Peyer's patch (tissue), 4 donors: Measurements from ENCODE around the gene ERVFRD-1. TPM values are rescaled to one million over a fixed set of nuclear protein-coding genes. Genes with fewer than 3 reads are reported as not detected.

Source experiments
- DNase-seq, 3 donors: peaks; one replicate each; pipeline ENCODE4 v3.0.0-alpha.2; 2017 to 2019
- H3K27ac ChIP-seq, 4 donors: fragments of 200-600 bp; sonication (generic); one replicate each; pipeline ENCODE4 v1.5.1; 2016 to 2019
- H3K27me3 ChIP-seq, 2 donors: fragments of 200-600 bp; sonication (generic); one replicate each; pipeline ENCODE4 v1.5.1; 2019
- H3K36me3 ChIP-seq, 3 donors: fragments of 200-600 bp; sonication (generic); one replicate each; pipeline ENCODE4 v1.5.1; 2016 to 2019
- H3K4me1 ChIP-seq, 4 donors: fragments of 200-600 bp; sonication (generic); one replicate each; pipeline ENCODE4 v1.5.1; 2016 to 2019
- H3K4me3 ChIP-seq, 4 donors: fragments of 200-600 bp; sonication (generic); 1 replicate in 3 of 4; 2 replicates in 1 of 4; pipeline ENCODE4 v1.5.1; 2016 to 2019; ENCODE audit warnings: mild to moderate bottlenecking in 1 of 4
- H3K9me3 ChIP-seq, 4 donors: fragments of 200-600 bp; sonication (generic); one replicate each; pipeline ENCODE4 v1.5.1; 2016 to 2019; ENCODE audit warnings: mild to moderate bottlenecking in 1 of 4
- CTCF ChIP-seq, 6 experiments: fragments of 450-650 bp in 4 of 6; fragments of 200-600 bp in 2 of 6; sonication (generic) in 1 of 6; IDR thresholded peaks; one replicate each; pipeline ENCODE4 v1.5.1; 2017 to 2019; ENCODE audit warnings: antibody characterized with exemption in 6 of 6, mild to moderate bottlenecking in 3 of 6, moderate library complexity in 1 of 6
- POLR2A ChIP-seq, 2 donors: fragments of 450-650 bp; IDR thresholded peaks; one replicate each; pipeline ENCODE4 v1.5.1; 2017; ENCODE audit warnings: antibody characterized with exemption in 2 of 2, mild to moderate bottlenecking in 2 of 2, moderate library complexity in 2 of 2
- total RNA-seq, 4 donors: library from RNA; depleted of rRNA; stranded (reverse); fragments of >200 nt; gene quantifications; one replicate each; pipeline ENCODE4 v1.1.0, GENCODE V29; 2016

Gene ERVFRD-1
- total RNA-seq, 4 donors from 2014 or later = not detected

- DNase-seq = no peak
- TF ChIP-seq POLR2A (IDR thresholded peaks at IDR 0.05) (no peak), CTCF (IDR thresholded peaks at IDR 0.05) (no peak)
- H3K36me3 ChIP-seq = no peaks in the 10 kb centered on the region
- no peaks in the 10 kb centered on the region for H3K9me3 ChIP-seq
- no peaks in the 10 kb centered on the region for H3K4me1 ChIP-seq
- H3K27me3 ChIP-seq = no peaks in the 10 kb centered on the region
- H3K27ac ChIP-seq = no peak overlapping the region
- H3K4me3 ChIP-seq = no peak overlapping the region
Measured at GRCh38 chr6:11111769-11112437, 378 bp upstream of the ERVFRD-1 start.

GRCh38 chr6:11108726-11109125 is 2.8 kb downstream of the ERVFRD-1 start:
- no peak overlapping the region for H3K27ac ChIP-seq
- no peak overlapping the region for H3K4me3 ChIP-seq
- H3K36me3 ChIP-seq = no peaks in the 10 kb centered on the region
- no peaks in the 10 kb centered on the region for H3K4me1 ChIP-seq
- no peak for DNase-seq
- no peaks in the 10 kb centered on the region for H3K9me3 ChIP-seq
- no peaks in the 10 kb centered on the region for H3K27me3 ChIP-seq
- no peak for TF ChIP-seq CTCF (IDR thresholded peaks at IDR 0.05)
- TF ChIP-seq POLR2A (IDR thresholded peaks at IDR 0.05) = no peak

- H3K27me3 ChIP-seq = no peaks in the 10 kb centered on the region
- H3K4me1 ChIP-seq = no peaks in the 10 kb centered on the region
- H3K36me3 ChIP-seq = no peaks in the 10 kb centered on the region
- TF ChIP-seq POLR2A (IDR thresholded peaks at IDR 0.05) (no peak), CTCF (IDR thresholded peaks at IDR 0.05) (no peak)
- H3K9me3 ChIP-seq = no peaks in the 10 kb centered on the region
- no peak overlapping the region for H3K27ac ChIP-seq
- no peak overlapping the region for H3K4me3 ChIP-seq
- no peak for DNase-seq
Measured at GRCh38 chr6:11103065-11103464, 8.5 kb downstream of the ERVFRD-1 start.

GRCh38 chr6:11101417-11101816 is 10.1 kb downstream of the ERVFRD-1 start:
- no peaks in the 10 kb centered on the region for H3K27me3 ChIP-seq
- no peaks in the 10 kb centered on the region for H3K9me3 ChIP-seq
- TF ChIP-seq POLR2A (IDR thresholded peaks at IDR 0.05) = no peak
- no peak for TF ChIP-seq CTCF (IDR thresholded peaks at IDR 0.05)
- no peak overlapping the region for H3K27ac ChIP-seq
- DNase-seq = no peak
- H3K4me3 ChIP-seq = no peak overlapping the region
- H3K4me1 ChIP-seq = peaks cover 0 to 1% (median 0%) of the 10 kb centered on the region in 4 donors
- no peaks in the 10 kb centered on the region for H3K36me3 ChIP-seq

- no peak overlapping the region for H3K27ac ChIP-seq
- H3K9me3 ChIP-seq = no peaks in the 10 kb centered on the region
- DNase-seq = no peak
- no peak for TF ChIP-seq CTCF (IDR thresholded peaks at IDR 0.05)
- TF ChIP-seq POLR2A (IDR thresholded peaks at IDR 0.05) = no peak
- no peak overlapping the region for H3K4me3 ChIP-seq
- H3K36me3 ChIP-seq = no peaks in the 10 kb centered on the region
- H3K27me3 ChIP-seq = no peaks in the 10 kb centered on the region
- H3K4me1 ChIP-seq = peaks cover 0 to 20% (median 2%) of the 10 kb centered on the region in 4 donors
Measured at GRCh38 chr6:11098004-11098403, 13.5 kb downstream of the ERVFRD-1 start.
